ENCODE data around the gene CAMTA1.

- TF ChIP-seq LEF1 (IDR thresholded peaks at IDR 0.05; ENCODE audit: borderline replicate concordance) = no peak
- no peak for TF ChIP-seq FOXM1 (IDR thresholded peaks at IDR 0.05; ENCODE audit: borderline replicate concordance)
- TF ChIP-seq SP1 (IDR thresholded peaks at IDR 0.05) = no peak
- TF ChIP-seq FOXA1 (IDR thresholded peaks at IDR 0.05) = no peak
- TF ChIP-seq NFRKB (IDR thresholded peaks at IDR 0.05) = no peak
- TF ChIP-seq BHLHE40 (IDR thresholded peaks at IDR 0.05; ENCODE audit: borderline replicate concordance) = no peak
- TF ChIP-seq FOXK2 (IDR thresholded peaks at IDR 0.05) = no peak
Measured at GRCh38 chr1:7062346-7063061, 277.2 kb downstream of the CAMTA1 start.
